Measurements from ENCODE around the gene ANO6. TPM values are rescaled to one million over a fixed set of nuclear protein-coding genes. Genes with fewer than 3 reads are reported as not detected.
A peak's percentile ranks its signal among the peaks of the same experiment; 100 is the strongest.

ANO6 gene
- total RNA-seq, 1 experiment from 2014 or later = 51.4 TPM

GRCh38 chr12:45232756-45233372, 17.0 kb downstream of the ANO6 start:
- peak; percentile 71 to 96 for DNase-seq
- no TSS peak for BruUV-seq (replicated peaks)
- peak overlapping the region; percentile 100 for H3K27ac ChIP-seq
- TF ChIP-seq, protein P1, sequence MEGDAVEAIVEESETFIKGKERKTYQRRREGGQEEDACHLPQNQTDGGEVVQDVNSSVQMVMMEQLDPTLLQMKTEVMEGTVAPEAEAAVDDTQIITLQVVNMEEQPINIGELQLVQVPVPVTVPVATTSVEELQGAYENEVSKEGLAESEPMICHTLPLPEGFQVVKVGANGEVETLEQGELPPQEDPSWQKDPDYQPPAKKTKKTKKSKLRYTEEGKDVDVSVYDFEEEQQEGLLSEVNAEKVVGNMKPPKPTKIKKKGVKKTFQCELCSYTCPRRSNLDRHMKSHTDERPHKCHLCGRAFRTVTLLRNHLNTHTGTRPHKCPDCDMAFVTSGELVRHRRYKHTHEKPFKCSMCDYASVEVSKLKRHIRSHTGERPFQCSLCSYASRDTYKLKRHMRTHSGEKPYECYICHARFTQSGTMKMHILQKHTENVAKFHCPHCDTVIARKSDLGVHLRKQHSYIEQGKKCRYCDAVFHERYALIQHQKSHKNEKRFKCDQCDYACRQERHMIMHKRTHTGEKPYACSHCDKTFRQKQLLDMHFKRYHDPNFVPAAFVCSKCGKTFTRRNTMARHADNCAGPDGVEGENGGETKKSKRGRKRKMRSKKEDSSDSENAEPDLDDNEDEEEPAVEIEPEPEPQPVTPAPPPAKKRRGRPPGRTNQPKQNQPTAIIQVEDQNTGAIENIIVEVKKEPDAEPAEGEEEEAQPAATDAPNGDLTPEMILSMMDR (conservative IDR thresholded peaks at IDR 0.05) = no peak
- no peak for TF ChIP-seq EZH2 (IDR thresholded peaks at IDR 0.05; ENCODE audit: low read depth)
- peaks cover 59% of the 10 kb centered on the region for H3F3A ChIP-seq (ENCODE audit: insufficient read depth, low read depth)
- peak overlapping the region; percentile 84 for H3K4me2 ChIP-seq
- H3K4me1 ChIP-seq (replicated peaks; ENCODE audit: insufficient read depth) = peaks cover 62% of the 10 kb centered on the region
- H3K79me2 ChIP-seq (ENCODE audit: low read depth) = peaks cover 81% of the 10 kb centered on the region
- no peaks in the 10 kb centered on the region for H3K27me3 ChIP-seq (ENCODE audit: insufficient read depth, low read depth)
- ChIA-PET CTCF (interaction anchor here (0.9 kb wide), 1 partner anchor 155 kb away, joined by 3 read pairs; no protein-coding TSS in a partner anchor), POLR2A (ENCODE audit: unreplicated experiment) (interaction anchor here (0.6 kb wide), 3 partner anchors 36 to 1314 kb away, joined by 4 to 6 read pairs (median 5); no protein-coding TSS in a partner anchor)
- intact Hi-C loops (cut with micrococcal nuclease; ENCODE audit: unreplicated experiment) = loop anchor here (5.0 kb wide), 3 partner anchors 61 to 494 kb away; partner anchors contain the start of gene ARID2
- H4K20me1 ChIP-seq (ENCODE audit: insufficient read depth) = no peaks in the 10 kb centered on the region
- peak overlapping the region; percentile 26; the same call in 1 of the 2 replicates for H3K4me3 ChIP-seq
- H3K9me3 ChIP-seq (ENCODE audit: insufficient read depth, low read depth) = no peaks in the 10 kb centered on the region
- H3K9me2 ChIP-seq (ENCODE audit: insufficient read depth) = no peaks in the 10 kb centered on the region
- peaks cover 28% of the 10 kb centered on the region for H3K36me3 ChIP-seq (ENCODE audit: low read depth)
- no peak overlapping the region for H2AFZ ChIP-seq

- no peaks in the 10 kb centered on the region for H3K9me3 ChIP-seq (ENCODE audit: insufficient read depth, low read depth)
- intact Hi-C loops (cut with micrococcal nuclease; ENCODE audit: unreplicated experiment) = loop anchor here (1.0 to 5.0 kb wide), 5 partner anchors 19 to 493 kb away; partner anchors contain the start of gene ARID2
- peak overlapping the region; percentile 100 for H3K27ac ChIP-seq
- no peaks in the 10 kb centered on the region for H3K27me3 ChIP-seq (ENCODE audit: insufficient read depth, low read depth)
- H3K79me2 ChIP-seq (ENCODE audit: low read depth) = peaks cover 85% of the 10 kb centered on the region
- H3K4me3 ChIP-seq = peak overlapping the region; percentile 44; the same call in 1 of the 2 replicates
- H4K20me1 ChIP-seq (ENCODE audit: insufficient read depth) = no peaks in the 10 kb centered on the region
- ChIA-PET CTCF (no interaction called here), POLR2A (ENCODE audit: unreplicated experiment) (interaction anchor here (0.6 to 0.7 kb wide), 2 partner anchors 24 to 56 kb away, joined by 4 to 12 read pairs; no protein-coding TSS in a partner anchor)
- TF ChIP-seq, protein P1 (conservative IDR thresholded peaks at IDR 0.05) = no peak
- TF ChIP-seq EZH2 (IDR thresholded peaks at IDR 0.05; ENCODE audit: low read depth) = no peak
- H3F3A ChIP-seq (ENCODE audit: insufficient read depth, low read depth) = peaks cover 59% of the 10 kb centered on the region
- H2AFZ ChIP-seq = no peak overlapping the region
- no peaks in the 10 kb centered on the region for H3K9me2 ChIP-seq (ENCODE audit: insufficient read depth)
- DNase-seq = peak; percentile 47 to 97
- peaks cover 62% of the 10 kb centered on the region for H3K4me1 ChIP-seq (replicated peaks; ENCODE audit: insufficient read depth)
- H3K4me2 ChIP-seq = peak overlapping the region; percentile 84
- BruUV-seq (replicated peaks) = no TSS peak
- peaks cover 19% of the 10 kb centered on the region for H3K36me3 ChIP-seq (ENCODE audit: low read depth)
Observed at GRCh38 chr12:45234139-45234865, 18.4 kb downstream of the ANO6 start.
